Measurements from ENCODE around the gene GNAT3. TPM values are rescaled to one million over a fixed set of nuclear protein-coding genes. Genes with fewer than 3 reads are reported as not detected.

Gene GNAT3
- total and polyA plus RNA-seq, 3 experiments from 2014 or later = not detected

- Mint-ChIP-seq H3K4me1 (no peaks in the 10 kb centered on the region), H3K36me3 (peaks cover 0 to 1% (median 0%) of the 10 kb centered on the region in 3 donors), H3K27me3 (no peaks in the 10 kb centered on the region), H3K27ac (no peak overlapping the region), H3K4me3 (no peak overlapping the region), H3K9me3 (peaks cover 0 to 9% (median 3%) of the 10 kb centered on the region in 5 donors)
- Histone ChIP-seq H3K4me1 (ENCODE audit: insufficient read depth, low read length) (no peaks in the 10 kb centered on the region), H3K9me3 (ENCODE audit: low read length) (no peaks in the 10 kb centered on the region), H3K4me3 (ENCODE audit: low read length) (no peak overlapping the region), H3K27me3 (ENCODE audit: insufficient read depth, low read length, poor library complexity, severe bottlenecking) (no peaks in the 10 kb centered on the region), H3K36me3 (ENCODE audit: insufficient read depth, low read length) (no peaks in the 10 kb centered on the region), H3K27ac (ENCODE audit: low read depth, low read length) (no peak overlapping the region)
- DNase-seq = no peak
- POLR2A ChIA-PET = no interaction called here
- CTCF ChIA-PET = no interaction called here
Measured at GRCh38 chr7:80536426-80536825, 24.6 kb upstream of the GNAT3 start.

- H3K36me3 Mint-ChIP-seq = peaks cover 0 to 4% (median 0%) of the 10 kb centered on the region in 3 donors
- DNase-seq = no peak
- ChIA-PET POLR2A (no interaction called here), CTCF (no interaction called here)
- Histone ChIP-seq H3K4me3 (ENCODE audit: low read length) (no peak overlapping the region), H3K27ac (ENCODE audit: low read depth, low read length) (no peak overlapping the region), H3K27me3 (ENCODE audit: insufficient read depth, low read length, poor library complexity, severe bottlenecking) (no peaks in the 10 kb centered on the region), H3K9me3 (ENCODE audit: low read length) (no peaks in the 10 kb centered on the region), H3K36me3 (ENCODE audit: insufficient read depth, low read length) (no peaks in the 10 kb centered on the region), H3K4me1 (ENCODE audit: insufficient read depth, low read length) (no peaks in the 10 kb centered on the region)
- H3K27me3 Mint-ChIP-seq = no peaks in the 10 kb centered on the region
- peaks cover 3 to 13% (median 10%) of the 10 kb centered on the region in 5 donors for H3K9me3 Mint-ChIP-seq
- no peak overlapping the region for H3K4me3 Mint-ChIP-seq
- H3K27ac Mint-ChIP-seq = no peak overlapping the region
- no peaks in the 10 kb centered on the region for H3K4me1 Mint-ChIP-seq
Measured at GRCh38 chr7:80533287-80533686, 21.4 kb upstream of the GNAT3 start.

- H3K27ac Mint-ChIP-seq = no peak overlapping the region
- Histone ChIP-seq H3K27ac (ENCODE audit: low read depth, low read length) (no peak overlapping the region), H3K4me3 (ENCODE audit: low read length) (no peak overlapping the region), H3K9me3 (ENCODE audit: low read length) (no peaks in the 10 kb centered on the region), H3K4me1 (ENCODE audit: insufficient read depth, low read length) (no peaks in the 10 kb centered on the region), H3K27me3 (ENCODE audit: insufficient read depth, low read length, poor library complexity, severe bottlenecking) (no peaks in the 10 kb centered on the region), H3K36me3 (ENCODE audit: insufficient read depth, low read length) (no peaks in the 10 kb centered on the region)
- ChIA-PET CTCF (no interaction called here), POLR2A (no interaction called here)
- no peak for DNase-seq
- H3K4me1 Mint-ChIP-seq = no peaks in the 10 kb centered on the region
- peaks cover 3 to 19% (median 10%) of the 10 kb centered on the region in 5 donors for H3K9me3 Mint-ChIP-seq
- no peak overlapping the region for H3K4me3 Mint-ChIP-seq
- no peaks in the 10 kb centered on the region for H3K27me3 Mint-ChIP-seq
- peaks cover 0 to 4% (median 0%) of the 10 kb centered on the region in 3 donors for H3K36me3 Mint-ChIP-seq
Measured at GRCh38 chr7:80532153-80532552, 20.3 kb upstream of the GNAT3 start.

- H3K4me3 Mint-ChIP-seq = no peak overlapping the region
- Histone ChIP-seq H3K9me3 (ENCODE audit: low read length) (no peaks in the 10 kb centered on the region), H3K4me1 (ENCODE audit: insufficient read depth, low read length) (no peaks in the 10 kb centered on the region), H3K36me3 (ENCODE audit: insufficient read depth, low read length) (no peaks in the 10 kb centered on the region), H3K27ac (ENCODE audit: low read depth, low read length) (no peak overlapping the region), H3K27me3 (ENCODE audit: insufficient read depth, low read length, poor library complexity, severe bottlenecking) (no peaks in the 10 kb centered on the region), H3K4me3 (ENCODE audit: low read length) (no peak overlapping the region)
- H3K9me3 Mint-ChIP-seq = peaks cover 5 to 25% (median 19%) of the 10 kb centered on the region in 5 donors
- ChIA-PET POLR2A (no interaction called here), CTCF (no interaction called here)
- no peak for DNase-seq
- H3K4me1 Mint-ChIP-seq = no peaks in the 10 kb centered on the region
- H3K27ac Mint-ChIP-seq = no peak overlapping the region
- no peaks in the 10 kb centered on the region for H3K27me3 Mint-ChIP-seq
- peaks cover 0 to 4% (median 0%) of the 10 kb centered on the region in 3 donors for H3K36me3 Mint-ChIP-seq
Measured at GRCh38 chr7:80530136-80530535, 18.3 kb upstream of the GNAT3 start.

GRCh38 chr7:80529362-80529761 is 17.5 kb upstream of the GNAT3 start:
- CTCF ChIA-PET = no interaction called here
- Mint-ChIP-seq H3K4me1 (no peaks in the 10 kb centered on the region), H3K36me3 (peaks cover 0 to 4% (median 0%) of the 10 kb centered on the region in 3 donors)

GRCh38 chr7:80528689-80529088 is 16.8 kb upstream of the GNAT3 start:
- Mint-ChIP-seq H3K4me3 (no peak overlapping the region), H3K36me3 (peaks cover 0 to 4% (median 0%) of the 10 kb centered on the region in 3 donors), H3K9me3 (peaks cover 13 to 26% (median 17%) of the 10 kb centered on the region in 5 donors), H3K4me1 (no peaks in the 10 kb centered on the region), H3K27ac (no peak overlapping the region), H3K27me3 (no peaks in the 10 kb centered on the region)
- H3K9me3 ChIP-seq (ENCODE audit: low read length) = no peaks in the 10 kb centered on the region
- ChIA-PET CTCF (no interaction called here), POLR2A (no interaction called here)
- no peaks in the 10 kb centered on the region for H3K36me3 ChIP-seq (ENCODE audit: insufficient read depth, low read length)
- H3K27me3 ChIP-seq (ENCODE audit: insufficient read depth, low read length, poor library complexity, severe bottlenecking) = no peaks in the 10 kb centered on the region
- no peak overlapping the region for H3K27ac ChIP-seq (ENCODE audit: low read depth, low read length)
- H3K4me3 ChIP-seq (ENCODE audit: low read length) = no peak overlapping the region
- no peak for DNase-seq
- no peaks in the 10 kb centered on the region for H3K4me1 ChIP-seq (ENCODE audit: insufficient read depth, low read length)

More at GRCh38 chr7:80529362-80529761, 17.5 kb upstream of the GNAT3 start:
- no peaks in the 10 kb centered on the region for H3K9me3 ChIP-seq (ENCODE audit: low read length)
- no peak overlapping the region for H3K27ac ChIP-seq (ENCODE audit: low read depth, low read length)
- H3K27ac Mint-ChIP-seq = no peak overlapping the region
- POLR2A ChIA-PET = no interaction called here
- no peak overlapping the region for H3K4me3 ChIP-seq (ENCODE audit: low read length)
- H3K4me1 ChIP-seq (ENCODE audit: insufficient read depth, low read length) = no peaks in the 10 kb centered on the region
- H3K27me3 Mint-ChIP-seq = no peaks in the 10 kb centered on the region
- DNase-seq = no peak
- H3K36me3 ChIP-seq (ENCODE audit: insufficient read depth, low read length) = no peaks in the 10 kb centered on the region
- H3K4me3 Mint-ChIP-seq = no peak overlapping the region
- H3K9me3 Mint-ChIP-seq = peaks cover 10 to 26% (median 21%) of the 10 kb centered on the region in 5 donors
- H3K27me3 ChIP-seq (ENCODE audit: insufficient read depth, low read length, poor library complexity, severe bottlenecking) = no peaks in the 10 kb centered on the region

GRCh38 chr7:80526472-80526871 is 14.6 kb upstream of the GNAT3 start:
- DNase-seq = no peak
- H3K4me1 ChIP-seq (ENCODE audit: insufficient read depth, low read length) = no peaks in the 10 kb centered on the region
- Mint-ChIP-seq H3K36me3 (peaks cover 0 to 3% (median 0%) of the 10 kb centered on the region in 3 donors), H3K27ac (no peak overlapping the region), H3K4me1 (no peaks in the 10 kb centered on the region), H3K9me3 (peaks cover 14 to 28% (median 19%) of the 10 kb centered on the region in 5 donors), H3K4me3 (no peak overlapping the region), H3K27me3 (no peaks in the 10 kb centered on the region)
- no peaks in the 10 kb centered on the region for H3K9me3 ChIP-seq (ENCODE audit: low read length)
- no peaks in the 10 kb centered on the region for H3K27me3 ChIP-seq (ENCODE audit: insufficient read depth, low read length, poor library complexity, severe bottlenecking)
- POLR2A ChIA-PET = no interaction called here
- no peak overlapping the region for H3K4me3 ChIP-seq (ENCODE audit: low read length)
- H3K36me3 ChIP-seq (ENCODE audit: insufficient read depth, low read length) = no peaks in the 10 kb centered on the region
- H3K27ac ChIP-seq (ENCODE audit: low read depth, low read length) = no peak overlapping the region
- CTCF ChIA-PET = no interaction called here

- Mint-ChIP-seq H3K4me1 (no peaks in the 10 kb centered on the region), H3K4me3 (no peak overlapping the region), H3K36me3 (no peaks in the 10 kb centered on the region), H3K9me3 (peaks cover 9 to 24% (median 15%) of the 10 kb centered on the region in 5 donors), H3K27ac (no peak overlapping the region), H3K27me3 (no peaks in the 10 kb centered on the region)
- no peaks in the 10 kb centered on the region for H3K9me3 ChIP-seq (ENCODE audit: low read length)
- no peak overlapping the region for H3K27ac ChIP-seq (ENCODE audit: low read depth, low read length)
- H3K4me1 ChIP-seq (ENCODE audit: insufficient read depth, low read length) = no peaks in the 10 kb centered on the region
- no peaks in the 10 kb centered on the region for H3K27me3 ChIP-seq (ENCODE audit: insufficient read depth, low read length, poor library complexity, severe bottlenecking)
- no peaks in the 10 kb centered on the region for H3K36me3 ChIP-seq (ENCODE audit: insufficient read depth, low read length)
- POLR2A ChIA-PET = no interaction called here
- H3K4me3 ChIP-seq (ENCODE audit: low read length) = no peak overlapping the region
- no peak for DNase-seq
- CTCF ChIA-PET = no interaction called here
Measured at GRCh38 chr7:80524693-80525092, 12.8 kb upstream of the GNAT3 start.

GRCh38 chr7:80521809-80522208 is 9.9 kb upstream of the GNAT3 start:
- ChIA-PET POLR2A (no interaction called here), CTCF (no interaction called here)
- DNase-seq = no peak
- Histone ChIP-seq H3K4me3 (ENCODE audit: low read length) (no peak overlapping the region), H3K27ac (ENCODE audit: low read depth, low read length) (no peak overlapping the region), H3K27me3 (ENCODE audit: insufficient read depth, low read length, poor library complexity, severe bottlenecking) (no peaks in the 10 kb centered on the region), H3K4me1 (ENCODE audit: insufficient read depth, low read length) (no peaks in the 10 kb centered on the region), H3K36me3 (ENCODE audit: insufficient read depth, low read length) (no peaks in the 10 kb centered on the region), H3K9me3 (ENCODE audit: low read length) (no peaks in the 10 kb centered on the region)
- no peak overlapping the region for H3K4me3 Mint-ChIP-seq
- H3K27me3 Mint-ChIP-seq = no peaks in the 10 kb centered on the region
- no peaks in the 10 kb centered on the region for H3K36me3 Mint-ChIP-seq
- H3K27ac Mint-ChIP-seq = peak overlapping the region in 1 of 8 donors; percentile 32
- H3K4me1 Mint-ChIP-seq = no peaks in the 10 kb centered on the region
- H3K9me3 Mint-ChIP-seq = peaks cover 4 to 19% (median 15%) of the 10 kb centered on the region in 5 donors

All from CD8-positive, alpha-beta memory T cell (primary cell).